GM21390 (cell line): ENCODE data around the gene LAMB2.
A peak's percentile ranks its signal among the peaks of the same experiment; 100 is the strongest.

Experiments
- ATAC-seq: cut with Tn5 transposase; IDR thresholded peaks from one replicate; pipeline ENCODE4 v1.9.1; 2021; ENCODE audit not compliant: unreplicated experiment

LAMB2 gene

DNA sequence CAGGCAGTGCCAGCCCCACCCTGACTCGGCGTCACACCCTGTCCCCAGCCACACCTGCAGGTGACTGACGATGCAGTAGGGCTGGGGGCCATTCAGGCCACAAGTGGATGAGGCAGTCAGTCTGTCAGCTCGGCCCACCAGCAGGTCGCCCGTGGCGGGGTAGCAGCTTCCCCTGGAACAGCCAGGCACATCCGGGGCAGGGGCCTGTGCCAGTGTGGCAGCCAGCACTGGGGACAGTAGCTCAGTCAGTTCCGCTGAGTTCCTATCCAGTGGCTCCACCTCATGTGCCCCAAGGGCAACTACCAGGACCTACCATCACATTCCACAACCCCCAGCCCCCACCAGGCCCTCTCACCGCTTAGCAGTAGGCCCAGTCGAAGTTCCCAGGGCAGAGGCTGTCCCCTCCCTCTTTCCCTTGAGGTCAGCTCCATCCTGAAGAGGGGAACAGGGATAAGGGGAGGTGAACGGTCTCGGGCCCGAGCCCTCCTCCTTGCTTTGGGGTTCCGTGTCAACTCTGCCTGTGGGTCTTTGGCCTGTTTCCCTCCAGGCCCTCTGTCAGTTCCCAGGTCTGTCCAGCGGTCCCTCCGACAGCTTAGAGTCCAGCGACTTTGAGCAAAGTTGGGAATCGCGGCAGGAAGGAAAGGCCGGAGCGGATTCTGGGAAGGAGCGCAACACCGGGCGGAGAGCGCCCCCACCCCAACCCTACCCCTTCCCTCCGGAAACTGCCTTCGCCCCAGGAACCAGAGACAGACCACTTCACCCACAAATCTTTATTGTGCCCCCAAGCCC lies at the start of gene LAMB2:
LAMB2 (minus strand) TSS at position 614 of the 789 bp plus-strand sequence; CDS start at position 431, 183 bp downstream.
- no peak for ATAC-seq

DNA sequence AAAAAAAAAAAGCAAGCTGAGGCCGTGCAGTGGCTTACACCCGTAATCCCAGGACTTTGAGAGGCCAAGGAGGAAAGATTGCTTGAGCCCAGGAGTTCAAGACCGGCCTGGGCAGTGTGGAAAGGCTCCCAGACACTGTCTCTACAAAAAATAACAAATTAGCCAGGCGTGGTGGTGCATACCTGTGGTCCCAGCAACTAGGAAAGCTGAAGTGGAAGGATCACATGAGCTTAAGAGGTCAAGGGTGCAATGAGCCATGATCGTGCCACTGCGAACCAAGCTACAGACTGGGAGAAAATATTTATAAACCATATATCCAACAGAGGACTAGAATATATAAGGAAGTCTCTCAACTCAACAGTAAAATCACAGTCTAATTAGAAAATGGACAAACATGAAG lies 48.5 kb upstream of the LAMB2 start:
- ATAC-seq: no peak

DNA sequence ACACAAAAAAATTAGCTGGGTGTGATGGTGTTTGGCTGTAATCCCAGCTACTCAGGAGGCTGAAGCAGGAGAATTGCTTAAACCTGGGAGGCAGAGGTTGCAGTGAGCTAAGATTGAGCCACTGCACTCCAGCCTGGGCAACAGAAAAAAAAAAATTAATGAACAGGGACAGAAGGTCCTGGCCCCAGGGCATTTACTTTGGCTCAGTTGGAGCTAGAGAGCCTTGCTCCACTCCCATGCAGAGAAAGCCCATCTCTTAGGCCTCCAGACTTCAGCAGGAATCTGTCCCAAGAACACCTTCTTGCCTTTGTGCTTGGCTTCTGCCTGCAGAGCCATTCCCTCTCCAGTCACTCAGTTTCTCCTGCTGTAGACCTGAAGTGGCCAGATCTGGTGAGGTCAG lies 47.3 kb upstream of the LAMB2 start:
- ATAC-seq: no peak

DNA sequence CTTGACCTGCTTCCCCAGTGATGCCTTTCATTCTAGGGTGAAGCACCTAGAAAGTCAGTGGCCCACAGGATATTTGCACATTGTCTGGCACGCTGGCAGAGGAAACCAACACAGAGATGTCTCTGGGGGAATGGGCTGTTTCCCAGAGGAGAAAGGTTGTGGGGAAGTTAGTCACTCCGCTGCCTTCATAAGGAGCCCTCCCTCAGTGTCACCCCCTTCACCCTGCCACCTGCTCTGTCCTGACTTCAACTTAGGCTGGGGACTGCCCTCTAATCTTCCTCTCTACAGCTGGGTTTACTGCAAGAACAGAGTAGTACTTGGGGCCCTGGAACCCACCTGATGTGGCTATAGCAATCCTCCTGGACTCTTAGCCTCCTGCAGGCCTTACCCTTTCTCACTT lies 44.2 kb upstream of the LAMB2 start:
- ATAC-seq: no peak

DNA sequence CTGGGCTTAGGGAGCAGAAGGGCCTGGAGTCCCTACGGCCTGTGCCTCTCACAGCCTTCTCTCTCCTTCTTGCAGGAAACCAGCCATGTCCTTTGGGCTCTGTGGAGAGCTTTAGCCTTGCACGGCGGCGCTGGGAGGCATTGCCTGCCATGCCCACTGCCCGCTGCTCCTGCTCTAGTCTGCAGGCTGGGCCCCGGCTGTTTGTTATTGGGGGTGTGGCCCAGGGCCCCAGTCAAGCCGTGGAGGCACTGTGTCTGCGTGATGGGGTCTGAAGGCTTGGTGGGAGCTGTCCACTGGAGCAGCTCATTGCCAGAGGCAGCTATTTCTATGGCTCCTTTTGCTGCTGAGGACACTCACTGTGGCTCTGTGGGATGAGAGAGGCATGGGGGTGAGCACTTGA lies 42.7 kb upstream of the LAMB2 start:
- ATAC-seq: no peak

DNA sequence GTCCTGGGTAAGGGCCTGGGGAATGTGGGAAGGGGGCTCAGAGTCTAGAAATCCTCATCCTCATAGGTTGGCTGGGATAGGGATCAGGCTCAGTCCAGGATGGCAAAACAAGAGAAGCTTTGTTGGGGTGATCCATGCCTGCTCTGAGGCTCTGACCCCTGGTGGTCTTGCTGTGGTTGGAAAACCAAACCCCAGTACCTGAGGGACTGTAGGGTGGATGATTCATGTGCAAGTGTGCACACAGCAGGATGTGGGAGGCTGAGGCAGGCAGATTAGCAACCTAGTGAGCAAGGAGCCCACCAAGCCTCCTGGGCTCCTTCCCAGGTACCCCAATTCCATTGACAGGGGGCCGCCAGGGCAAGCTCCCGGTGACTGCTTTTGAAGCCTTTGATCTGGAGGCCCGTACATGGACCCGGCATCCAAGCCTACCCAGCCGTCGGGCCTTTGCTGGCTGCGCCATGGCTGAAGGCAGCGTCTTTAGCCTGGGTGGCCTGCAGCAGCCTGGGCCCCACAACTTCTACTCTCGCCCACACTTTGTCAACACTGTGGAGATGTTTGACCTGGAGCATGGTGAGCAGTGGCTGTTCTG lies 41.6 kb upstream of the LAMB2 start:
- no peak for ATAC-seq

DNA sequence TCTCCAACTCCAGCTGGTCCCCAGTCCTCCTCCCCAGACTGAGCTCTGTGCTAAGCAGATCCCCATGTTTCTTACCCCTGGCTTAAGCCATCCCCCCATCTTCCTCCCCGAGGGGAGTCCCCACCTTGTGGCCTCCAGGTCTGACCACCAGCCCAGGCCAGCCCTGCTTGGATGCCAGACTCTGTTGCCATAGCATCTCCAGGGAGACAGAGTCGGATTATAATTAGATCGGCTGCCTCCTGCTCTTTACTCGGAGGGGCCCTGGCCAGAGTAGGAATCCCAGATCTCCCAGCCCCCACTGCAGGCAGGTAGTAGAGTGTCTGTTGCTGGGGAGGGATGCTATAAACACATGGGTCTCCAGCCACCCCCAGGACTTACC lies 40.9 kb upstream of the LAMB2 start:
- no peak for ATAC-seq

DNA sequence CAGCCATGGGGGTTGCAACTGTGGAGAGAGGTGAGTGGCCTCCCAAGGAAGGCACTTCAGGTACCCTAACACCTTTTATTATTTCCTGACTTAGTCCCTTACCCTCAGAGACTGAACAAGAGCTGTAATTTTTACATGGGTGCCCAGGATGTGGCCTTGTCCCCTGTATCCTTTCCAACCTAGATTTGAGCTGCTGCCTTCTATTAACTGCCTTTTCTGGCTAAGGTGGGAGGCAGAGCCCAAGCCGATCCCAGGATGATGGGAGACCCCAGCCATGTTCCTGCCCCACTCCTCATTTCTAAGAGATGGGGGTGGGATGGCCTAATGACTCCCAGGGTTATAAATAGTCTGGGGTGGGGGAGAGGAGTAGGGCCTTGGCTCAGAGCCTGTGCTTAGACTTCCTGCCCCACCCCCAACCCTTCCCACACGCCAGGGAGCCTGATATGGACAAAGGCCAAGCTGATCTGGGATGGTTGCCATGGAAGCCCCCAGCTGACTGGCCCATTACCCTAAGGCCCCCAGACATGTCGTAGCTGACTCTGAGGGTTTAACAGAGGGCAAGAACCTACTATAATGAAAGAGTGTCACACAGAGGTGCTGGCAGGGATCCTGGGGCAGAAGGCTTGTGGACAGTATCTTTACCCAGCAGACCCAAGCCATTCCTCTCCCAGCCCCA lies 40.4 kb upstream of the LAMB2 start:
- ATAC-seq: no peak

DNA sequence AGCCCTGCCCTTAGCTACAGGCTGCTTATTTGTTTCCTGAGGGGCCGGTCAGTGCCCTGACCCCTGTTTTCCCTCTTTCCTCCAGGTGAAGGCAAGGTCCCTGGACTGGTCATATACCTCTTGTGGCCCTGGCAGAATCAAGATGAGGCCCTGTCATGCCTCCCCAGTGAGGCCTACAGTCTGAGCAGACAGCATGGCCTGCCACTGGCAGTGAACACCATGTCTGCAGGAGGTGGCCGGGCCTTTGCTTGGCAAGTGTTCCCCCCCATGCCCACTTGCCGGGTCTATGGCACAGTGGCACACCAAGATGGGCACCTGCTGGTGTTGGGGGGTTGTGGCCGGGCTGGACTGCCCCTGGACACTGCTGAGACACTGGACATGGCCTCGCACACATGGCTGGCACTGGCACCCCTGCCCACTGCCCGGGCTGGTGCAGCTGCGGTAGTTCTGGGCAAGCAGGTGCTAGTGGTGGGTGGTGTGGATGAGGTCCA lies 39.7 kb upstream of the LAMB2 start:
- ATAC-seq: no peak

DNA sequence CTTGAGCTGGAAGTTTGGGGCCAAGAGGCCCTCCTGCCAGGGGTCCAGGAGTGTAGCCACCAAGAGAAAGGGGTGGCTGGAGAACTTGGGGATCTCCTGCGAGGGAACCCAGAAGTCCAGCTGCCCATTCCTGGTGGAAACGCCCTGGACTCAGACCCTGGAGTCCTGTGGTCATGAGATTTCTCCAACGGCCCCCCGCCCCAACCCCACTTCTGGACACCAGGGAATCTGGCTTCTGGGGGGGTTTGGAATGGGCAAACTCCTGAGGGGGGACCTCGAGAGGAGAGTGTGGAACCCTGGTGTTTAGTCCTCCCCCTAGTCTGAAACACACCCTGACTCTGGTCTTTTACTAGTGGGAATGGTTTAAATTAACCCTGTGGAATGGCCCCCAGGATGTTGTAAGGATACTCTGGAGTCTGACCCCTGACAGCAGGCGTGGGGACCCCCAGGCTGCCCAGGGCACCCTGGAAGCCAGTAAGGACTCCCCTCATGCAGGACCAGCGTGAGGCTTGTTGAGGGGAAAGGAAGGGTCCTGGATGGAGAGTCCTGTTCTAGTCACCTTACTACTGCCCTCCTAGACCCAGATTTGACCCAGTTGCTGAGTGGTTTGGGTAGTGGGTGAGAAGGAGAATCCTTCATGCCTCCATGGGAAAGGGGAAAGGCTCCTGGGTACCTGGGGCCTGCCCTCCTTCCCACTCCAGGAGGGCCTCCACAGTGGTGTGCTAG lies 39.1 kb upstream of the LAMB2 start:
- no peak for ATAC-seq

DNA sequence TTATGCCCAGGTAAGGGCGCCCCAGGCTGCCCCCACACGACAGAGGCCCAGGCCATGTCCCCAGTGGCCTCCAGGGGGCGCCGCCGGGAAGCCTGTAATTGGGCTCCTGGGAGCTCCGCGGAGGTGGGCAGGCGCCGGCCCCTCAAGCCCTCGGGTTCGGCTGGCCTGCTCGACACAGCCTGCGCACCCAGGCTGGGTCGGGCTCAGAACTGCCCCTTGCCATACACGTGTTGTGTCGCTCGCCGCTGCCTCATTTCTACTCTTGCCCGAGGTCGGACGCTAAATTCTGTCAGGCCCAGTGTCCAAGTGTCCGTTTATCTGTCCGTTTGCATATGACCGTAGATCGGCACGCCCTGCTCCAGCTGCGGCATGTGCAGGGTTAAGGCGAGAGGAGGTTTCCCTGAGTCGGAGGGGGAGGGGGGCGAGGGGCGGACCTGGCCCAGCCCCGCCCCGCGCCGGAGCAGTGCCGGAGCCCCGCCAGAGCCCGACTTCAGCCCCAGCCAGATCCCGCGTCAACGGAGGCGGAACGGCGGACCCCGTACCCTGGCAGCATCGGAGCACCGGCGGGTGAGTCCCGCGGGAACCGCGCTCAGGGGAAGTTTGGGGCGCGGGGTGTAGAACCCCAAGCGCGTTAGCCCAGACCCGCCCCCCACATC lies 38.4 kb upstream of the LAMB2 start, which contains the start of gene KLHDC8B:
KLHDC8B (plus strand) TSS at position 480 of the 656 bp plus-strand sequence. CDS start 1,172 bp downstream, outside the sequence.
- peak; percentile 69 for ATAC-seq

DNA sequence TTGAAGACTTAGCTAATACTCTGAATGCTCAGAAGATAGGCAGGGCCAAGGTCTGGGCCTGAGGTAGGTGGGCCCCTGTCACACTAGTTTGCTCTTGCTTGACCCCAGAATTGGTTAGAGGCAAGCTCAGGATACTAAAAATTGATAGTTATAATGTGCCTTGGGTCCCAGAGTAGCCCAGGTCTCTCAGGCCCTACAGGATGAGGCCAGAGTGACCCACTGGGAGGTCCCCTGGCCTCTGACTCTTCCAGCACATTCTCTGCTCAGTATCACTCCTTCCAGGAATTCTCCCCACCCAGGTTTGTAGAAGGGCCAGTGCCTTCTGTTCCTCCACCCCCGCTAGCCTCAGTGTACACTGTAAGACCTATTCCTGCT lies 37.9 kb upstream of the LAMB2 start:
- ATAC-seq: no peak

DNA sequence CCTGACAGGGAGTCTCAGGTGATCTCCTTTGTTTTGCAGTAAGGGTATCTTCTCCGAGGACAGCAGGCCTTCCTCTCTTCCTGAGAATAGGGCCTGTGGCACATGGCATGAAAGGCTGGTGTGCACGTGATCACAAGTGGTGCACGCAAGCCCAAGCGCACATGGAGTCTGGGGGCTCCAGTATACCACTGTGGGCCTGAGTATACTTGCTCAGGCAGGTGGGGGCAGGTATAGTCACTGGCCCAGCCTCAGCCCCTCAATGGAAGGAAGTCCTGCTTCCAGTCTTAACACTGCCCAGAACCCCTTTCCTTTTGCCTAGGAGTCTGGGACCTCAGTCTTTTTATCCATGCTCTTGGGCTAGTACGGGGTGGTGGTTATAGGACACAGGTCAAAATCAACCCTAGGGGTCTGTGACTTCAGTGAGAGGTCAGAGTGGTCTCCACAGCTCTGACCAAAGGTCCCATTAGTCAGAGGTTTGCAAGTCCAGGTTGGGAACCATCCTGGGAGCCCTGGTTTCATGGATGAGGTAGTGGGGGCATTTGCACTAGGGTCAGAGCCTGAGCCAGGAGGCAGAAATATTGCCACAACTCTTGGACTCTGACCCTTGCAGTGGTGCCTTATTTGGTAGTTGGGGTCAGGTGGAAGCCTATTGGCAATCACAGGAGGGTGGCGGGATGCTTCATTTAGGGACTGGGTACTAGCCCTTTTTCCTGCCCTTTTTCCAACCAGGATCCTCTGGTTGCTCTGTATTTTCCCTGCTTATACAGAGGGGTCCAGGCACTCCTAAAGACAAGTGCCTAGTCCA lies 34.1 kb upstream of the LAMB2 start:
- ATAC-seq: no peak

DNA sequence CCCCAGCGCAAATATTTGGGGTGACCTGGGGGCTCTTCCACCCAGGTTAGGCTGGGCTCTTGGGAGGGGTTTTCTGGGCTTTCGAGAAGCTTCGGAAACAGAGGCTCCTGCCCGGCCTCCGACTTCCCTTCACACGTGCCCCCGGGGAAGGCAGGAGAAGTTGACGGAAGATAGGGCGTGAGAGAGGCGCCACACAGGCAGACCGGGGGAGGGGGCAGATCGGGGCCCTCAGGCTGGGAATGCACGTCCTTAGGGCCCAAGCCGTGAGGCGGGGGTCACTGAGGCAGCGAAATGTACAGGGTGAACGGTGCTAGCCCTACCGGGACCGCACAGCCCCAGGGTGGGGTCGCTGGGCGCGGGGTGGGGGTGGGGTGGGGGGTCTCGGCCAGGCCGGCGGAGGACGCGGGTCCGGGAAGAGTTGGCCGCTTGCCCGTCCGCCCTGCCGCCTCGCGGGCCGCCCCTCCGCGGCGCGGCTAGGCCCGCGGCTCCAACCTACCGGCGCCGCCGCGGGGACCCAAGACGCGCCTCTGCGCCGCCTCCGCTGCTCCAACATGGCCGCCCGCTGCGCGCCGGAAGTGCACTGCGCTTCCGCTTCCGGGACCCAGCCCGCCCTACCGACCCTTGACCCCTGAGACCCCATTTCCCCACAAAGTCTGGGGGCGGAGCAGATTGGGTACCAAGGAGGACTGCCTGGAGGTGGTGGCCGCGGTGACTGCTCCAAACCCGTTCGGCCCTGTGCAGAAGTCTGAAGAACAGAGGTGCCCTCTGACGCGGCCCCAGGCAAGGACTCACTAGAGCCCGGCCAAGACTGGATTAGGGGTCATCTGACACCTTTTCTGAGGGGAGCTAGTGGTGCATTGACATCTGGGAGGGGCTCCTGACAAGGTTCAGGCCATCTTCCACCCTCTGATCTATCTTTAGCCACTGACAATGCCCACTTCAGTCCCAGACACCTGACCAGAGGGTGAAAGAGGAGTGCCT lies 33.2 kb upstream of the LAMB2 start, which contains the start of gene CCDC71:
CCDC71 (minus strand) TSS at position 561 of the 981 bp plus-strand sequence. CDS start 2,123 bp downstream, outside the sequence.
- ATAC-seq: no peak

DNA sequence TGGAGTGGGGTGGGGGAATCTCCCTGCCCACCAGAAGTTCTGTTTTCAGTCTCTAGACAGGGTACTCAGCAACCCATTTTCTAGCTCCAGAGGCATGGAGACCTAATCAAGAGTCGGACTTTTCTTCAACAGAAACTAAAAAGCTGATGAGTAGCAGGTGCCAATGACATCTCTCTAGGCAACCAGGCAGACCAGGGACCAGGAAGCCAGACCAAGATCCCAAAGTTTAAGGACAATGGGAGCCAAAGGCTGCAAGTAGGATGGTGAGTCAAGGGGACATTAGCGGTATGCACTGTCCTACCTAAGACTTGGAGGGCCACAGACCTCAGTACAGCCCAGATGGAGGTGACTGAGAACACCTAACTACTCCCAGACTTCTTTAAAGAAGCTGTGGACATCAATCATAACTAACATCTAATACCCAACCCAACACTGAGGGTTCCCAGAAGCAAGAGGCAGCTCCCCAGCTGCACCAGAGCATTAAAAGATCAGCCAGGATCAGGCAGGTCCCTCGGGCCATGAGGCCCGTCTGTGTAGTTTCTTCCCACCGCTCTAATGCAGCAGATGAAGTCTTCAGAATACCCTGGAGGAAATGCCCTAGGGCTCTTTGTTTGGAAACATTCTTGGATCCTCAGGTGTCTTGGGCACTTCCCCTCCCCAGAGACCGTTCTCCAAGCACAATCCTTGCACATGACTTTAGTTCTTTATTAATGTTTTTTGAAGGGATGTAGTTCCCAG lies 32.3 kb upstream of the LAMB2 start:
- ATAC-seq: no peak

DNA sequence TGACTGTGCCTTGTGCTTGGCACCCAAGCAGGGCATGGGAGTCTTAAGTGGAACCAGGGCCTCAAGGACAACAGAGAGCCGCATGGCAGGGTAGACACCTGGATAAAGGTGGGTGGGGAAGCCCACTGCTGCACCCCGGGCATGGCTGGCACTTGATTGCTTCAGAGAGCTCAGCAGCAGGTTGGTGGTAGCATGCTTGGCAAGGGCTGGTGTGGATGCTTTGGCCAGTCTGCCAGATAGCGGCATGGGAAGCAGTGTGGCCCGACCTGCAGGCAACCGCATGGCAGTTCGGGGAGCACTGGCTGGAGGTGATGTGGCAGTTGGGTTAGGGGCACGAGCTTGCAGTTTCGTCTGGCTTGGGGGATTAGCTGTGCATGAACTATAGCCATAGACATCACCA lies 30.8 kb upstream of the LAMB2 start:
- no peak for ATAC-seq

DNA sequence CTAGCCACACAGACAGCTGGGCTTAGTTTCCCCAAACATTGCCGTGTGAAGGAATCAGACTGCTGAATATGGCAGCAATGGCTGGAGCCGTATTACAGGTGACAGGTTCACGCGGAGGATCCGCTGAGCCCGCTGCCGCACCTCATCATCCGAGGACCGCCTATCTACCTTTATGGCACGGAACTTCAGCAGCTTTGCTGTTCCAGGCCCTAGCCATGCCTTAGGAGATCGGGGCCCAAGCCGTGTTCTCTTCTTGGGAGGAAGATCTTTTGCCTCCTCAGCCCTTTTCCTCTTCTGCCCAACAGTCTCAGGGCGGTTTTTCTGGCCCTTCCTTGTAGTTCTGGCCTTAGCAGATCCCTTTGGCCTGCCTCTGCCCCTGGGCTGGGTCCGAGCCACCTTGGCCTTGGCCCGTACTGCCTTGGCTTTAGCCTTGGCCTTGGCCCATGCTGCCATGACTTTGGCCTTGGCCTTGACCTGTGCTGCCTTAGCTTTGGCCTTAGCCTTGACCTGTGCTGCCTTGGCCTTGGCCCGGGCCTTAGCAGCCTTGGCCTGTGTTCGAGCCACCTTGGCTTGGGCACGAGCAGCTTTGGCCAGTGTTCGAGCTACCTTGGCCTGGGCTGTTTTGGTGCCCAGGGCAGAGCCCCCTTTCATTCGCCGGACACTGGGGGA lies 30.0 kb upstream of the LAMB2 start:
- ATAC-seq: no peak
